CD4-positive, alpha-beta T cell treated with Interleukin-6 at 100 ng/mL for 8 hours (primary cell): ENCODE data around the gene SPATS2L.

ENCODE experiments used
- DNase-seq: peaks from one replicate; pipeline ENCODE4 v3.0.0-alpha.2; 2020; ENCODE audit warnings: mixed read lengths, low spot score

The SPATS2L gene

GRCh38 chr2:200443916-200444315 lies 137.4 kb downstream of the SPATS2L start:
- no peak for DNase-seq

GRCh38 chr2:200444530-200444929 lies 138.0 kb downstream of the SPATS2L start:
- no peak for DNase-seq

- DNase-seq: no peak
Observed at GRCh38 chr2:200445284-200445683, 138.8 kb downstream of the SPATS2L start.

GRCh38 chr2:200446612-200447011 lies 140.1 kb downstream of the SPATS2L start:
- DNase-seq: no peak

GRCh38 chr2:200447139-200447855 lies 140.8 kb downstream of the SPATS2L start:
- no peak for DNase-seq

- DNase-seq: no peak
Observed at GRCh38 chr2:200448455-200448854, 142.0 kb downstream of the SPATS2L start.

GRCh38 chr2:200449149-200449548 lies 142.7 kb downstream of the SPATS2L start:
- DNase-seq: no peak

GRCh38 chr2:200450288-200450687 lies 143.8 kb downstream of the SPATS2L start:
- no peak for DNase-seq

- no peak for DNase-seq
Observed at GRCh38 chr2:200451511-200451910, 145.0 kb downstream of the SPATS2L start.

GRCh38 chr2:200452377-200452776 lies 145.9 kb downstream of the SPATS2L start:
- DNase-seq: no peak

GRCh38 chr2:200453142-200453852 lies 146.8 kb downstream of the SPATS2L start:
- no peak for DNase-seq

GRCh38 chr2:200453853-200454534 lies 147.5 kb downstream of the SPATS2L start:
- no peak for DNase-seq

- no peak for DNase-seq
Observed at GRCh38 chr2:200454927-200455801, 148.7 kb downstream of the SPATS2L start.

GRCh38 chr2:200455958-200456421 lies 149.5 kb downstream of the SPATS2L start:
- DNase-seq: no peak

- DNase-seq: no peak
Observed at GRCh38 chr2:200456567-200456966, 150.1 kb downstream of the SPATS2L start.

- DNase-seq: no peak
Observed at GRCh38 chr2:200459101-200459500, 152.6 kb downstream of the SPATS2L start.

GRCh38 chr2:200461846-200462710 lies 155.6 kb downstream of the SPATS2L start:
- DNase-seq: no peak

- no peak for DNase-seq
Observed at GRCh38 chr2:200463452-200463851, 157.0 kb downstream of the SPATS2L start.

GRCh38 chr2:200466425-200467418 lies 160.2 kb downstream of the SPATS2L start:
- DNase-seq: peak; percentile 54
